HFF-Myc (cell line): Measurements from ENCODE around the gene MTOR.
"Not testable (repeated sequence)": the region's sequence is repeated elsewhere in the genome, so short reads cannot be mapped to it uniquely, and the experiment has no call there.

Experiments used
- DNase-seq: peaks from one replicate; pipeline ENCODE4 v3.0.0-alpha.2; 2011; ENCODE audit warnings: low read depth; ENCODE audit errors: extremely low read depth
- H3K4me3 ChIP-seq: replicated peaks from 2 replicates; pipeline ENCODE4 v1.5.1; 2011; ENCODE audit warnings: low read depth, mild to moderate bottlenecking, control low read depth, low read length
- TF ChIP-seq, protein P1 (sequence below): IDR thresholded peaks from 2 replicates; pipeline ENCODE4 v1.5.1; 2012; ENCODE audit warnings: mild to moderate bottlenecking, low read depth, low read length, control low read depth; ENCODE audit errors: missing control alignments

Gene MTOR

DNA sequence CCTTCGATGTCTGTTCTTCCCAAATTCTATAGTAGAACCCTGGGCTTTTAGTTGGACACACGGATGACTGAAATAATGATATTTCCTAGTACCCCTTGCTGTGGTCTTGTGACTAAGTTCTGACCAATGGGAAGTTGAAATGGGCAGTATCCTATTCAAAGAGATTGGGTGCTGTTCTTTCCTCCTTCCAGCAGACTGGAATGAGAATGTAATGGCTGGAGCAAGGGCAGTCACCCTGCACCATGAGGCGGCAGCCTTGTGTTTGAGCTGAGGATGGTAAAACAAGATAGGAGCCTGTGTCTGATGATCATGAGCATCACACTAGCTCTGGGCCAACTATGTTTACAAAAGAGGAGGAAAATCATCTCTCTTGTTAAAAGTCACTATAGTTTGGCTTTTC lies 197.4 kb downstream of the MTOR start:
- no peak for DNase-seq
- TF ChIP-seq, protein P1, sequence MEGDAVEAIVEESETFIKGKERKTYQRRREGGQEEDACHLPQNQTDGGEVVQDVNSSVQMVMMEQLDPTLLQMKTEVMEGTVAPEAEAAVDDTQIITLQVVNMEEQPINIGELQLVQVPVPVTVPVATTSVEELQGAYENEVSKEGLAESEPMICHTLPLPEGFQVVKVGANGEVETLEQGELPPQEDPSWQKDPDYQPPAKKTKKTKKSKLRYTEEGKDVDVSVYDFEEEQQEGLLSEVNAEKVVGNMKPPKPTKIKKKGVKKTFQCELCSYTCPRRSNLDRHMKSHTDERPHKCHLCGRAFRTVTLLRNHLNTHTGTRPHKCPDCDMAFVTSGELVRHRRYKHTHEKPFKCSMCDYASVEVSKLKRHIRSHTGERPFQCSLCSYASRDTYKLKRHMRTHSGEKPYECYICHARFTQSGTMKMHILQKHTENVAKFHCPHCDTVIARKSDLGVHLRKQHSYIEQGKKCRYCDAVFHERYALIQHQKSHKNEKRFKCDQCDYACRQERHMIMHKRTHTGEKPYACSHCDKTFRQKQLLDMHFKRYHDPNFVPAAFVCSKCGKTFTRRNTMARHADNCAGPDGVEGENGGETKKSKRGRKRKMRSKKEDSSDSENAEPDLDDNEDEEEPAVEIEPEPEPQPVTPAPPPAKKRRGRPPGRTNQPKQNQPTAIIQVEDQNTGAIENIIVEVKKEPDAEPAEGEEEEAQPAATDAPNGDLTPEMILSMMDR = no peak
- no peak overlapping the region for H3K4me3 ChIP-seq

DNA sequence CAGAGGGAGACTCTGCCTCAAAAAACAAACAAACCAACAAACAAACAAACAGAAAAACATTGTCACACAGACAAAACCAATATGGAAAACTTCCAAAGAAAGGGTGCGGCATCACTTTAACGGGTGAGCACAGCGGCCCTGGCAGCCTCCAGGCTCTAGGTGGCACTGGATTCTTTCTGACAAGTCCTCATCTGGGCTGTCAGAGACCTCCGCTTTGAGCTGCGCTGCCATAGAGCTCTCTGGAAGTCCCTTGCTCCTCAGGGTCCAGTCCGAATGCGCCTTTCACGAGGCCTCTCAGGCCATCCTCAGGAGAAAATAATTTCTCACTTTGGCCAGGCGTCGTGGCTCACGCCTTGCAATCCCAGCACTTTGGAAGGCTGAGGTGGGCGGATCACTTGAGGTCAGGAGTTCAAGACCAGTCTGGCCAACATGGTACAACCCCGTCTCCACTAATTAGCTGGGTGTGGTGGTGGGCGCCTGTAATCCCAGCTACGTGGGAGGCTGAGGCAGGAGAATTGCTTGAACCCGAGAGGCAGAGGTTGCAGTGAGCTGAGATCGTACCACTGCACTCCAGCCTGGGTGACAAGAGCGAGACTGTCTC lies 198.3 kb downstream of the MTOR start:
- DNase-seq, H3K4me3 ChIP-seq: not testable (repeated sequence)

DNA sequence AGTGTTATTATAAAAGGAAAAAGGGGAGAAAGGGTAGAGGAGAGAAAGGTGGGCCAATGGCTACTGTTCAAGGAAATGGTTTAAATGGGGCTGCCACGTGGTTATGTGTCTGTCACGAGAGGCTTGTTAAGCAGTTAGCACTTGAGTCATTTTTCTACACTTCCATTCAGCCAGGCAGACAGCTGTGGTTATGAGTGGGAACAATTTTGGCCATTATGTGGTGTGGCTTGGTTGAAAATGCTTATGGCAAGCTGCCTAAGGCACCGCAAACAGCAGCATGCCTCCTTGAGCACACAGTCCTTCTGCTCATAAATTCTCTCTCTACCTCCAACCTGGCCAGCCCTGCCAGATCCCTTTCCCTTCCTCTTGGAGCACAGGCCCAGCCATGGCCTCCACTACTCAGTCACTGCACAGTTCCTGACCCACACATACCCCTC lies 199.4 kb downstream of the MTOR start:
- DNase-seq = no peak
- H3K4me3 ChIP-seq = no peak overlapping the region
- TF ChIP-seq, protein P1 = no peak

DNA sequence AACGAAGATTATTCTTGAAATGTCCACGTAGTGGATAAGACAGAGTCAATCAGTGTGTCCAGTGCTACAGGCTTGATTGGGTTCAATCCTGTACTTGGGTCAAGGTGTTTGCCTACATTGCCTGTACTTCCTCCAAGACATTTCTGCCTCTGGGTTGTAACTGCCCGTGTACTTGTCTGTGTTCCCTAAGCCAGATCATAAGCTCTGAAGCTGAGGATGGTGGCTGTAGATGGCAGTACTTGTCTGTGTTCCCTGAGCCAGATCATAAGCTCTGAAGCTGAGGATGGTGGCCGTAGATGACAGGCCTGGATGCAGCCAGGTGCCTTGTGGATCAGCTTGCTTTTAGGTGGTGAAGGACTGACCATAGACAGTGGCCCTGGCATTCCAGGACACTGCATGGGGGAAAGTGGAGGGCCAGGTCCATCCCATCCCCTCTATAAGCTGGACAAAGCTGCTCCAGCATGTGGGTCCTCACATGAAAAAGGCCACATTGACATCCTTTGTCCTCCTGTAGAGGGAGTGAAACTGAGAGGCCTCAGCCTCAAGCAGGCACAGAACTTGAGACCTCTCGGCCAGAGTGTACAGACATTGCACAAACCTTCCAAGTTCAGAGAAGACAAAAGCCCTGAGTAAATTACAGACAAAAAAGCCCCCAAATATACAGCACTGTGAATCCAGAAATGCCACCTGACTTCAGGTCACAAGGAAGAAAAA lies 200.5 kb downstream of the MTOR start:
- no peak overlapping the region for H3K4me3 ChIP-seq
- no peak for DNase-seq
- TF ChIP-seq, protein P1 = no peak

DNA sequence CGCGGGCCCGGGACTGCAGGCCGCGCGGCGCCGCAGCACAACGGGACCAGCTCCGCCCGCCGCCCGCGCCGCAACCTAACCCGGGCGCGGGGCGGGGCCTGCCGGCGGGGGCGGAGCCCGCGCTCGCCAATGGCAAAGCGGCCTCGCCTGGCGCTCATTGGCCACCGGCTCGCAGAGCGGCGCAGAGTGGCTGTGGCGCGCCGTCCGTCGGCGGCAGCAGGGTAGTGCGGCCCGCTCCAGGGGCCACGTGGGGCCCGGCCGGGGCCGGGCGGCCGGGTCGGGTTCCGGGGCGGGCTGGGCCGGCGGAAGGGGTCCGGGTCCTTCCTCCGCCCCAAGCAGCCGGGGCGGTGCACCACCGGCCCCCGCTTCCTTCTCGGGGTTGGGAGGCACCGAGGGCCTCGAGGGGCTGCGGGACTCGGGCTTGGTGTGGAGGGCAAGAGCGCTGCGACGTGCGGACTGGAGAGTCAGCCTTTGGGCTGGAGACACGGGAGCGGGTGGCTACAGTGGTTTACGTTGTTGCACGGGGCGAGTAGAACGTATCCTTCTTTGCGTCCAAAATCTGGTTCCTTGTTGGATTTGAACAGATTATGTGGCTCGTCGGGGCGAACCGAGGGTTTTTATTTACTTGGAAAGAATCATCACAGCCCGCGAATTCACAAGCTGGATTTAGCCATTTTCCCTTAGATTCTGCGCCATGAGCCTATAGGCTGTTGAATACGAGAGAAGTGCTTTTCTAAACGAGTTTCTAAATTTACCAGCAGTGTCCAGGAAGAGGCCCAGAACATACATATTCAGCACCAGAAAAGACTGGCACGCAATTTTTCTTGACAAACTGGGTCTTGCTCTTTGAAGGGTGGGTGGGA lies 202.2 kb downstream of the MTOR start, which contains the start of gene SRM:
TSS of gene SRM (minus strand) at position 51 of the 863 bp plus-strand sequence. CDS start 75 bp downstream, outside the sequence.
- TF ChIP-seq, protein P1 = no peak
- H3K4me3 ChIP-seq = peak within 1 kb of the TSS; percentile 99
- no peak for DNase-seq

DNA sequence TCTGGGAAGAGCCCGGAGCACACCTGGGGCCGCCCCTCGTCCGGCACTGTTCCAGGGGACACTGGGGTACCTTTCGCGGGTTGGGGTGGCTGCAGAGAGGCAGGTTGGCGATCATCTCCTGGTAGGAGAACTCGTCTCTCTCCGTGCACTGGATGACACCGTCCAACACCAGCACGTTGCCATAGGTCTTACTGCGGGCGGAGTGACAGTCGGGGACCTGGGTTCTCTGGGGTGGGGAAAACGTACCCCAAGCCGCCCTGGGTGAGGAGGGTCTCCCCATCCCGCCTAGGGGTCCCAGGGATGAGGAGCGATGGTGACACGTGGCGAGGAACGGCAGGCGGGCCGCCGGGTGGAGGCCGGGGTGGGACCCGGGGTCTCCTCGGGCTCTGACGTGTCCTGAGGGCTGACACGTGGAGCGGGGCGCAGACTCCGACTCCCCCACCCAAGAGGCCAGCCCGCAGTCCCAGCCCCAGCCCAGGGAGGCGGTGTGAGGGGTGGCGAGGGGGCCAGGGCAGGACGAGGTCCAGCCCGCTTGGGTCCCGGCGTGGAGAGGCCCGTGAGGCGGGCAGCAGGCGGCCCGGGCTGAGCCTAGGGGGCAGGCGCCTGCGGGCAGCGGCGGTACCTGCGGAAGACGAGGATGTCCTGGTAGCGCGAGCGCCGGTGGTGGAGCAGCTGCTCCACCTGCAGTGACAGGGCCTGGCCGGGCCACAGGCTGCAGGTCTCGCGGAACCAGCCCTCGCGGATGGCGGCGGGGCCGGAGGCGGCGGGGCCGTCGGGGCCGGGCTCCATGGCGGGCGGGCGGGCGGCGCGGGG lies 203.0 kb downstream of the MTOR start:
- TF ChIP-seq, protein P1 = no peak
- DNase-seq = no peak
- peak overlapping the region; percentile 99 for H3K4me3 ChIP-seq
